ENCODE data around the gene MARCHF7. TPM values are rescaled to one million over a fixed set of nuclear protein-coding genes. Genes with fewer than 3 reads are reported as not detected.

The MARCHF7 gene
- total and polyA plus RNA-seq, 2 of the 13 experiments (the other 11 are each of a cell fraction or from before 2014, with no cell fraction given), result 32.8 to 88.5 TPM

DNA sequence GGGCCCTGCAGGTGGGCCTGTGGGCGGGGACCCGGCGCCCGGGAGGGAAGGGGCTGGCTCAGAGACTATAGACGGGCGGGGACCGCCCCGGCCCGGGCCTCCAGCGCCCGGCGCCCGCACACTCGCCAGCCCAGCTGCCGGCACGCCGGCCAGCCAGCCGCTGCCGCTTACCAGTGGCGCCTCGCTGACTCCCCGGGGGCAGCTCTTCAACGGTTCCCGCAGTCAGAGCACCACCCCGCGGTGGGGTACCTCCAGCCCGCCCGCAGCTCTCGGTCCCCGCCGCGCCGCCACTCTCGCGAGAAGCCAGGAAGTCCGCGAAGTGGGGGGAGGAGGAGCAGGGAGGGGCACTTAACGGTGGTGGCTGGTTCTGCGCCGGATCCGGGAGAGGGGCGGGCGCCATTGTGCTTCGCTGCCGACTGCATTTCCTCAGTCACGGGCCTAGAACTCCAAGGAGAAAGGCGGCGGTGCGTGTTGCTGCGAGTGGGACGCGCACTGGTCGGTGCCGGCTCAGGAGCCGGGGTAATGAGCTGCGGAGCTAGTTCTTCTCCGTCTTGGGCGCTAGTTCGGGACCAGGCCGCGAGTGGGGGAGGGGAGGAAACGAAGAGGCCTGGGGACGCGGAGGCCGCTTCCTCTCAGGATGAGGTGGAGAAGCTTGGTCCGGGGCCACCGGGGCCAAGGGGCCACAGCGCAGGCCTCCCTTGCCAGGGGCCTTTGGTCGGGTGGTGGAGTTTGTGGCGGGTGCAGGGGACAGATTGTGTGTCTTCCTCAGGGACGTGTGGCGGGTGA lies at the start of gene MARCHF7 (continued):
- TF ChIP-seq, protein P1, sequence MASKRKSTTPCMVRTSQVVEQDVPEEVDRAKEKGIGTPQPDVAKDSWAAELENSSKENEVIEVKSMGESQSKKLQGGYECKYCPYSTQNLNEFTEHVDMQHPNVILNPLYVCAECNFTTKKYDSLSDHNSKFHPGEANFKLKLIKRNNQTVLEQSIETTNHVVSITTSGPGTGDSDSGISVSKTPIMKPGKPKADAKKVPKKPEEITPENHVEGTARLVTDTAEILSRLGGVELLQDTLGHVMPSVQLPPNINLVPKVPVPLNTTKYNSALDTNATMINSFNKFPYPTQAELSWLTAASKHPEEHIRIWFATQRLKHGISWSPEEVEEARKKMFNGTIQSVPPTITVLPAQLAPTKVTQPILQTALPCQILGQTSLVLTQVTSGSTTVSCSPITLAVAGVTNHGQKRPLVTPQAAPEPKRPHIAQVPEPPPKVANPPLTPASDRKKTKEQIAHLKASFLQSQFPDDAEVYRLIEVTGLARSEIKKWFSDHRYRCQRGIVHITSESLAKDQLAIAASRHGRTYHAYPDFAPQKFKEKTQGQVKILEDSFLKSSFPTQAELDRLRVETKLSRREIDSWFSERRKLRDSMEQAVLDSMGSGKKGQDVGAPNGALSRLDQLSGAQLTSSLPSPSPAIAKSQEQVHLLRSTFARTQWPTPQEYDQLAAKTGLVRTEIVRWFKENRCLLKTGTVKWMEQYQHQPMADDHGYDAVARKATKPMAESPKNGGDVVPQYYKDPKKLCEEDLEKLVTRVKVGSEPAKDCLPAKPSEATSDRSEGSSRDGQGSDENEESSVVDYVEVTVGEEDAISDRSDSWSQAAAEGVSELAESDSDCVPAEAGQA (IDR thresholded peaks at IDR 0.05; ENCODE audit: low read depth), result peak; percentile 85
- TF ChIP-seq, protein P1 (CRISPR knock-in tag; IDR thresholded peaks at IDR 0.05; ENCODE audit: borderline replicate concordance), result no peak
- peak; percentile 63; the same call in 1 of the 2 replicates for TF ChIP-seq NFKBIZ (CRISPR knock-in tag; IDR thresholded peaks at IDR 0.05)
- peak; percentile 88; the same call in 1 of the 2 replicates for TF ChIP-seq ZSCAN12 (CRISPR knock-in tag; IDR thresholded peaks at IDR 0.05)
- TF ChIP-seq ZNF839 (CRISPR knock-in tag; IDR thresholded peaks at IDR 0.05; ENCODE audit: borderline replicate concordance), result peak; percentile 76; the same call in 1 of the 2 replicates
- TF ChIP-seq ZNF431 (CRISPR knock-in tag; IDR thresholded peaks at IDR 0.05; ENCODE audit: borderline replicate concordance, low read depth), result peak; percentile 90; the same call in 1 of the 2 replicates
- no peak for TF ChIP-seq RFX1 (IDR thresholded peaks at IDR 0.05)
- peak; percentile 96 for TF ChIP-seq ZNF20 (CRISPR knock-in tag; IDR thresholded peaks at IDR 0.05)
- peak; percentile 96 for TF ChIP-seq ZNF205 (CRISPR knock-in tag; IDR thresholded peaks at IDR 0.05)
- TF ChIP-seq, protein P2, sequence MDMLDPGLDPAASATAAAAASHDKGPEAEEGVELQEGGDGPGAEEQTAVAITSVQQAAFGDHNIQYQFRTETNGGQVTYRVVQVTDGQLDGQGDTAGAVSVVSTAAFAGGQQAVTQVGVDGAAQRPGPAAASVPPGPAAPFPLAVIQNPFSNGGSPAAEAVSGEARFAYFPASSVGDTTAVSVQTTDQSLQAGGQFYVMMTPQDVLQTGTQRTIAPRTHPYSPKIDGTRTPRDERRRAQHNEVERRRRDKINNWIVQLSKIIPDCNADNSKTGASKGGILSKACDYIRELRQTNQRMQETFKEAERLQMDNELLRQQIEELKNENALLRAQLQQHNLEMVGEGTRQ (IDR thresholded peaks at IDR 0.05; ENCODE audit: low read depth, low read length), result no peak
- TF ChIP-seq, protein P2 (CRISPR knock-in tag; IDR thresholded peaks at IDR 0.05; ENCODE audit: borderline replicate concordance), result no peak; the same call in 1 of the 2 replicates
- TF ChIP-seq KAT7 (CRISPR knock-in tag; IDR thresholded peaks at IDR 0.05; ENCODE audit: borderline replicate concordance), result peak; percentile 100
- TF ChIP-seq ZNF124 (CRISPR knock-in tag; IDR thresholded peaks at IDR 0.05), result peak; percentile 96
- TF ChIP-seq, protein P3, sequence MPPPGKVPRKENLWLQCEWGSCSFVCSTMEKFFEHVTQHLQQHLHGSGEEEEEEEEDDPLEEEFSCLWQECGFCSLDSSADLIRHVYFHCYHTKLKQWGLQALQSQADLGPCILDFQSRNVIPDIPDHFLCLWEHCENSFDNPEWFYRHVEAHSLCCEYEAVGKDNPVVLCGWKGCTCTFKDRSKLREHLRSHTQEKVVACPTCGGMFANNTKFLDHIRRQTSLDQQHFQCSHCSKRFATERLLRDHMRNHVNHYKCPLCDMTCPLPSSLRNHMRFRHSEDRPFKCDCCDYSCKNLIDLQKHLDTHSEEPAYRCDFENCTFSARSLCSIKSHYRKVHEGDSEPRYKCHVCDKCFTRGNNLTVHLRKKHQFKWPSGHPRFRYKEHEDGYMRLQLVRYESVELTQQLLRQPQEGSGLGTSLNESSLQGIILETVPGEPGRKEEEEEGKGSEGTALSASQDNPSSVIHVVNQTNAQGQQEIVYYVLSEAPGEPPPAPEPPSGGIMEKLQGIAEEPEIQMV (CRISPR knock-in tag; IDR thresholded peaks at IDR 0.05; ENCODE audit: low read depth), result peak; percentile 88; the same call in 1 of the 2 replicates
- TF ChIP-seq ZNF33A (CRISPR knock-in tag; IDR thresholded peaks at IDR 0.05; ENCODE audit: borderline replicate concordance), result peak; percentile 76; the same call in 1 of the 2 replicates
- TF ChIP-seq HMG20B (CRISPR knock-in tag; conservative IDR thresholded peaks at IDR 0.05), result peak; percentile 79
- TF ChIP-seq, protein P4, sequence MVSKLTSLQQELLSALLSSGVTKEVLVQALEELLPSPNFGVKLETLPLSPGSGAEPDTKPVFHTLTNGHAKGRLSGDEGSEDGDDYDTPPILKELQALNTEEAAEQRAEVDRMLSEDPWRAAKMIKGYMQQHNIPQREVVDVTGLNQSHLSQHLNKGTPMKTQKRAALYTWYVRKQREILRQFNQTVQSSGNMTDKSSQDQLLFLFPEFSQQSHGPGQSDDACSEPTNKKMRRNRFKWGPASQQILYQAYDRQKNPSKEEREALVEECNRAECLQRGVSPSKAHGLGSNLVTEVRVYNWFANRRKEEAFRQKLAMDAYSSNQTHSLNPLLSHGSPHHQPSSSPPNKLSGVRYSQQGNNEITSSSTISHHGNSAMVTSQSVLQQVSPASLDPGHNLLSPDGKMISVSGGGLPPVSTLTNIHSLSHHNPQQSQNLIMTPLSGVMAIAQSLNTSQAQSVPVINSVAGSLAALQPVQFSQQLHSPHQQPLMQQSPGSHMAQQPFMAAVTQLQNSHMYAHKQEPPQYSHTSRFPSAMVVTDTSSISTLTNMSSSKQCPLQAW (CRISPR knock-in tag; IDR thresholded peaks at IDR 0.05), result peak; percentile 97
- TF ChIP-seq KDM6A (CRISPR knock-in tag; IDR thresholded peaks at IDR 0.05; ENCODE audit: low read depth), result no peak; the same call in 1 of the 2 replicates
